Thyroid gland (tissue), 4 donors: ENCODE data around the gene SZRD1. TPM values are rescaled to one million over a fixed set of nuclear protein-coding genes. Genes with fewer than 3 reads are reported as not detected.
A peak's percentile ranks its signal among the peaks of the same experiment; 100 is the strongest.

Source experiments
- DNase-seq, 2 donors: peaks; one replicate each; pipeline ENCODE4 v3.0.0-alpha.2; 2019
- H3K27ac ChIP-seq, 3 donors: fragments of 200-600 bp; sonication (generic); 1 replicate in 2 of 3; 2 replicates in 1 of 3; pipeline ENCODE4 v1.5.1; 2016 to 2019; ENCODE audit warnings: mild to moderate bottlenecking in 1 of 3, moderate library complexity in 1 of 3
- H3K27me3 ChIP-seq: fragments of 200-600 bp; sonication (generic); one replicate; pipeline ENCODE4 v1.5.1; 2019
- H3K36me3 ChIP-seq, 2 donors: fragments of 200-600 bp; sonication (generic); one replicate each; pipeline ENCODE4 v1.5.1; 2016 to 2019
- H3K4me1 ChIP-seq, 2 donors: fragments of 200-600 bp; sonication (generic); one replicate each; pipeline ENCODE4 v1.5.1; 2017 to 2019
- H3K4me3 ChIP-seq, 3 donors: fragments of 200-600 bp; sonication (generic); replicated peaks in 1 of 3; 1 replicate in 2 of 3; 2 replicates in 1 of 3; pipeline ENCODE4 v1.5.1; 2016; ENCODE audit warnings: mild to moderate bottlenecking in 1 of 3
- H3K9me3 ChIP-seq: fragments of 200-600 bp; sonication (generic); one replicate; pipeline ENCODE4 v1.5.1; 2017
- CTCF ChIP-seq, 6 experiments: fragments of 200-600 bp in 3 of 6; fragments of 450-650 bp in 3 of 6; sonication (generic) in 3 of 6; IDR thresholded peaks; one replicate each; pipeline ENCODE4 v1.5.1; 2016 to 2019; ENCODE audit warnings: antibody characterized with exemption in 6 of 6, mild to moderate bottlenecking in 2 of 6, inconsistent platforms in 1 of 6, moderate library complexity in 1 of 6
- POLR2A ChIP-seq, 2 donors: fragments of 450-650 bp; IDR thresholded peaks; one replicate each; pipeline ENCODE4 v1.6.1; 2017; ENCODE audit warnings: antibody characterized with exemption in 2 of 2, mild to moderate bottlenecking in 2 of 2, moderate library complexity in 1 of 2
- WGBS, 2 donors: methylation state at CpG; one replicate each; pipeline ENCODE4 v1.1.5; 2017; 5-methylcytosine and 5-hydroxymethylcytosine counted together
- intact Hi-C: fragments of 100-400 bp; cut with DNase I; formaldehyde crosslinking; loops from one replicate; pipeline ENCODE4 v1.15.1; 2023
- total RNA-seq, 4 donors: library from RNA; depleted of rRNA; stranded (reverse); fragments of >200 nt; gene quantifications; one replicate each; pipeline ENCODE4 v1.2.3, GENCODE V29; 2016

Gene SZRD1
- total RNA-seq, 4 donors from 2014 or later: 59.4 to 82.8 (median 74.4) TPM

GRCh38 chr1:16385659-16386453 is 18.8 kb downstream of the SZRD1 start:
- no peak for DNase-seq
- 87 to 91% methylated on average over 9 of the region's 9 CpGs for WGBS, 2 donors
- Histone ChIP-seq H3K36me3 (no peaks in the 10 kb centered on the region), H3K27ac (peak overlapping the region; percentile 73 to 83 (median 82)), H3K4me3 (no peak overlapping the region), H3K27me3 (no peaks in the 10 kb centered on the region), H3K9me3 (no peaks in the 10 kb centered on the region), H3K4me1 (peaks cover 33 to 39% of the 10 kb centered on the region in 2 donors)
- no peak for TF ChIP-seq POLR2A (IDR thresholded peaks at IDR 0.05)
- no peak for TF ChIP-seq CTCF (IDR thresholded peaks at IDR 0.05)
- intact Hi-C loops: no loop called here

- no peaks in the 10 kb centered on the region for H3K36me3 ChIP-seq
- peak overlapping the region; percentile 82 to 84 (median 83) for H3K27ac ChIP-seq
- H3K9me3 ChIP-seq: no peaks in the 10 kb centered on the region
- no peaks in the 10 kb centered on the region for H3K27me3 ChIP-seq
- intact Hi-C loops: no loop called here
- 37 to 52% methylated on average over 5 of the region's 5 CpGs for WGBS, 2 donors
- TF ChIP-seq CTCF (IDR thresholded peaks at IDR 0.05) (no peak), POLR2A (IDR thresholded peaks at IDR 0.05) (no peak)
- peaks cover 36 to 41% of the 10 kb centered on the region in 2 donors for H3K4me1 ChIP-seq
- H3K4me3 ChIP-seq: no peak overlapping the region
- peak; percentile 77 to 85 for DNase-seq
Measured at GRCh38 chr1:16386454-16387113, 19.5 kb downstream of the SZRD1 start.

GRCh38 chr1:16387201-16388188 is 20.5 kb downstream of the SZRD1 start:
- Histone ChIP-seq H3K9me3 (no peaks in the 10 kb centered on the region), H3K27me3 (no peaks in the 10 kb centered on the region), H3K4me1 (peaks cover 42 to 50% of the 10 kb centered on the region in 2 donors), H3K4me3 (peak overlapping the region in 1 of 3 donors; percentile 13), H3K36me3 (no peaks in the 10 kb centered on the region), H3K27ac (peak overlapping the region; percentile 82 to 84 (median 83))
- 29 to 30% methylated on average over 14 of the region's 14 CpGs for WGBS, 2 donors
- DNase-seq: peak; percentile 94 to 96
- no peak for TF ChIP-seq CTCF (IDR thresholded peaks at IDR 0.05)
- no peak for TF ChIP-seq POLR2A (IDR thresholded peaks at IDR 0.05)
- intact Hi-C loops: no loop called here

- intact Hi-C loops: no loop called here
- no peak for DNase-seq
- no peak overlapping the region for H3K27ac ChIP-seq
- H3K27me3 ChIP-seq: no peaks in the 10 kb centered on the region
- H3K4me3 ChIP-seq: no peak overlapping the region
- peaks cover 20% of the 10 kb centered on the region in 2 donors for H3K36me3 ChIP-seq
- H3K9me3 ChIP-seq: no peaks in the 10 kb centered on the region
- peaks cover 26 to 48% of the 10 kb centered on the region in 2 donors for H3K4me1 ChIP-seq
- WGBS, 2 donors: 67 to 93% methylated on average over 3 of the region's 3 CpGs
- no peak for TF ChIP-seq POLR2A (IDR thresholded peaks at IDR 0.05)
- TF ChIP-seq CTCF (IDR thresholded peaks at IDR 0.05): no peak
Measured at GRCh38 chr1:16391411-16391810, 24.4 kb downstream of the SZRD1 start.
